GM12875 (cell line): Measurements from ENCODE around the gene LITAF.
"Not testable (repeated sequence)": the region's sequence is repeated elsewhere in the genome, so short reads cannot be mapped to it uniquely, and the experiment has no call there.

Experiments used
- H3K4me3 ChIP-seq: one replicate; pipeline ENCODE4 v1.5.1; 2011; ENCODE audit warnings: low read depth, low read length, control low read depth
- CTCF ChIP-seq: IDR thresholded peaks from 2 replicates; pipeline ENCODE4 v1.5.1; 2011; ENCODE audit warnings: low read depth, mild to moderate bottlenecking, control low read depth, inconsistent platforms, low read length, moderate library complexity, borderline replicate concordance; ENCODE audit not compliant: insufficient read depth

Gene LITAF

DNA sequence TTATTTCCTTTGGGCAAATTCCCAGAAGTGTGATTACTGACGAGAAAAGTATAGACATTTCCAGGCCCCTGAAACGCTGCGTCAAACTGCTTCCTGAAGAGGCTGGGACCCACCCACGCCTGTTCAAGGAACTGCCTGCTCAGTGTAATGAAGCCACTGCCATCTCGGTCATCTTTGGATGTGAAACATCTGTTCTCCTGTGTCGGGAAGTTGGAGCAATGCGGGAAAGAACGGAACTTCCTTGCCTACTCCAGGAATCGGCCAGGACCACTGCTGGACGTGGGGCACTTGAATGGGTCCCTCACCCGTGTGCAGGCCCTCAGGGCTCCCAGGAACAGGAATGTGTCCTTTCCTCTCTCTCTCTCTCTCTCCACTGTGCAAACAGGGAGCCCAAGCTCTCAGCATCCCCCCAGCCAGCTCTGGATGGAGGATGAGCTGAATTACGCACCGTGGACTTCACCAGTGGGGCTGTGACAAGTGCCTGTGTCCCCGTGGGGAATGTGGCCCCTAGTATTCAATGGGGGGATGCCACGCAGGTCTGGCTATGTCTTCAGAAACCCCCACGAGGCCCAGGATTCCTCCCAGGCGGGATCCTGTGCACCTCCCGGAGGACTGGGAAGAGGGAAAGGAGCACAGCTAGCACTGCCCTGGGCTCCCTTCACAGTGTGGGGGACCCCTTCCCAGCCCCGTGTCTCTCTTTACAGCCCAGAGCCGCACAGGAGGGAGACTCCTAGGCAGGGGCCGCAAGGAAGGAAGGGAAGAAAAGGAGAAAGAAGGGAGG, 18.3 kb upstream of the LITAF start:
- no peak overlapping the region for H3K4me3 ChIP-seq
- TF ChIP-seq CTCF: no peak

- not testable (repeated sequence) for H3K4me3 ChIP-seq
Measured at GRCh38 chr16:11604296-11604695, 17.6 kb upstream of the LITAF start.

- no peak for TF ChIP-seq CTCF
- no peak overlapping the region for H3K4me3 ChIP-seq
Measured at GRCh38 chr16:11603331-11603750, 16.6 kb upstream of the LITAF start.

DNA sequence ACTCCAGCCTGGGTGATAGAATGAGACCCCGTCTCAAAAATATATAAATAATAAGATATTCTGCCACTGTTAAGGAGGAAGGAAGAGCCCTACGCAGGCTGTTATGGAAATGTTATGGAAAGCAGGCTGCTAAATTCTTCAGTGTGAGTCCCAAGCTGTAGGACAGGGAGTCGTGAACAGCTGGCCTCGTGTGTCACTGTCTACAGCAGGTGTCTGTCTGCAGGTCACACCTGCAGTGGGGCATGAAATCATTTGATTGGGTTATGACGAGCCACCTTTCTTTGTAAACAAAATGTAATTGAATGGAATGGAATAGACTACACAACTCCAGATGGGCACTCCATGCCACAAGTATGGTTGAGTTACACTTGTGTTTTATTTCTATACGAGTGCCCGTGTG, 15.6 kb upstream of the LITAF start:
- no peak overlapping the region for H3K4me3 ChIP-seq
- TF ChIP-seq CTCF: no peak

GRCh38 chr16:11601911-11602310, 15.2 kb upstream of the LITAF start:
- no peak overlapping the region for H3K4me3 ChIP-seq
- no peak for TF ChIP-seq CTCF

DNA sequence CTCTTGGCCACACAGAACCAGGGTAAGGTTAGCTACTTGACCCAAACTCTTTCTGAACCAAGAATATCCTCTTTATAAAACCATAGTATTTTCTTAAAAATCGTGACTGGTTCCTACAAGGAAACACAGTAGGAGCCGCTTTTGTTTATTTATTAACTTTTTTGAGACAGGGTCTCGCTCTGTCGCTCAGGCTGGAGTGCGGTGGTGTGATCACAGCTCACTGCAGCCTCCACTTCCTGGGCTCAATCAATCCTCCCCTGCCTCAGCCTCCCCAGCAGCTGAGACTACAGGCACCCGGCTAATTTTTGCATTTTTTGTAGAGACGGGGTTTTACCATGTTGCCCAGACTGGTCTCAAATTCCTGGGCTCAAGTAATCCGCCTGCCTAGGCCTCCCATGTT, 14.7 kb upstream of the LITAF start:
- no peak for TF ChIP-seq CTCF
- no peak overlapping the region for H3K4me3 ChIP-seq

- TF ChIP-seq CTCF: no peak
- H3K4me3 ChIP-seq: no peak overlapping the region
Measured at GRCh38 chr16:11599579-11599978, 12.9 kb upstream of the LITAF start.
